Kidney (tissue), 14 donors: ENCODE data around the gene PCYOX1L. TPM values are rescaled to one million over a fixed set of nuclear protein-coding genes. Genes with fewer than 3 reads are reported as not detected.

Experiments
- DNase-seq, 5 donors: peaks; one replicate each; pipeline ENCODE4 v3.0.0-alpha.2; 2013 to 2020
- FAIRE-seq: peaks from 2 replicates; lab custom pipeline; 2012; peaks lifted over from hg19 to GRCh38; lab: Jason Lieb, UNC
- H3K27ac ChIP-seq, 2 donors: one replicate each; pipeline ENCODE4 v1.7.0; 2013; ENCODE audit warnings: low read depth in 2 of 2, low read length in 2 of 2, inconsistent platforms in 1 of 2
- H3K27me3 ChIP-seq: one replicate; pipeline ENCODE4 v1.7.1; 2013; ENCODE audit warnings: low read length, inconsistent platforms; ENCODE audit not compliant: control insufficient read depth, insufficient read depth
- H3K36me3 ChIP-seq, 3 donors: one replicate each; pipeline versions ENCODE4 v1.7.0 to v1.7.1; 2013; ENCODE audit warnings: low read length in 3 of 3, control low read depth in 1 of 3, inconsistent platforms in 1 of 3; ENCODE audit not compliant: insufficient read depth in 3 of 3, control insufficient read depth in 2 of 3
- H3K4me1 ChIP-seq, 3 donors: one replicate each; pipeline versions ENCODE4 v1.7.0 to v1.7.1; 2013; ENCODE audit warnings: low read length in 3 of 3, inconsistent platforms in 1 of 3, low read depth in 1 of 3; ENCODE audit not compliant: control insufficient read depth in 2 of 3, insufficient read depth in 2 of 3
- H3K4me3 ChIP-seq, 3 donors: one replicate each; pipeline versions ENCODE4 v1.7.0 to v1.8.1; 2013; ENCODE audit warnings: low read length in 3 of 3, control low read depth in 1 of 3, inconsistent platforms in 1 of 3
- H3K9ac ChIP-seq, 3 donors: one replicate each; pipeline versions ENCODE4 v1.7.0 to v1.7.1; 2013; ENCODE audit warnings: low read length in 3 of 3, control low read depth in 1 of 3, inconsistent platforms in 1 of 3
- H3K9me3 ChIP-seq, 3 donors: one replicate each; pipeline versions ENCODE4 v1.7.0 to v1.7.1; 2013; ENCODE audit warnings: low read length in 3 of 3, control low read depth in 1 of 3, inconsistent platforms in 1 of 3; ENCODE audit not compliant: control insufficient read depth in 2 of 3, insufficient read depth in 1 of 3
- intact Hi-C: fragments of 100-400 bp; cut with DNase I; formaldehyde crosslinking; loops from one replicate; pipeline ENCODE4 v1.11.1; 2022
- polyA plus RNA-seq: library from polyadenylated mRNA; stranded (reverse); fragments of 350-450 nt; fragmentation: Illumina TruSeq; extraction: RNeasy Lipid Tissue Mini Kit (QIAGEN cat#74804); gene quantifications from one replicate; pipeline ENCODE4 v1.2.3, GENCODE V29; 2014; ENCODE audit warnings: low read depth, low replicate concordance; ENCODE audit not compliant: insufficient read depth
- total RNA-seq: library from RNA; stranded (reverse); fragmentation: NEBNext Ultra II Directional; extraction: Animal tissue kit (Norgen Biotek cat#: 25700); gene quantifications from one replicate; pipeline ENCODE4 v1.2.1, GENCODE V29; 2021
- TF ChIP-seq, protein P1 (sequence below): IDR thresholded peaks from 3 replicates; pipeline ENCODE4 v1.5.1; 2012; ENCODE audit warnings: mild to moderate bottlenecking, moderate library complexity, borderline replicate concordance; ENCODE audit not compliant: insufficient read depth; ENCODE audit errors: extremely low read depth
- donor health status: control.
- donor health status: control.
- donor health status: control.
- donor health status: control.
- donor health status: control.
- donor health status: DM: yes; HTN: yes; CAD: no.
- donor health status: Normal renal cell carcinoma (clear cell type).

Gene PCYOX1L
- total and polyA plus RNA-seq, 2 donors from 2014 or later = 7.2 to 9.0 TPM

DNA sequence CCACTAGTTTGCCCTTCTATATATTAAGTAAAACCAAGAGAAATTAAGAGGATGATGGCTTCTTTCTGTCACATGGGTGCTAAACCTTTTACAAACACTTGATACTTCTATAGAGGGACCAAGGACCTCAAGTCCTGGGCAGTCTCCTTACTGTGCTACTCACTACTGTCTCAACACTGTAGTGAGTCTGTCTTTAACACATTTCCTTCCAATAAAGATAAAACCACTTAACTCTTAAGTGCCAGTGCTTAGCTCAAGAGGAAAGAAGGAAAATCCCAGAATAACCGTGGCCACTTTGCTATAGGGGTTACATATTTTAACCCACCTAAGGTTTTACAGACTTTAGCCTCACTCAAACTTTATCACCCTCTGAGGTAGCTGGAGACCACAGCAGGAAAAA, 16.9 kb upstream of the PCYOX1L start:
- Histone ChIP-seq H3K9me3 (no peaks in the 10 kb centered on the region), H3K27ac (no peak overlapping the region), H3K36me3 (no peaks in the 10 kb centered on the region), H3K4me1 (peaks cover 0 to 2% (median 0%) of the 10 kb centered on the region in 3 donors), H3K4me3 (no peak overlapping the region), H3K27me3 (no peaks in the 10 kb centered on the region), H3K9ac (no peak overlapping the region)
- intact Hi-C loops = no loop called here
- FAIRE-seq = no peak
- no peak for DNase-seq
- TF ChIP-seq, protein P1, sequence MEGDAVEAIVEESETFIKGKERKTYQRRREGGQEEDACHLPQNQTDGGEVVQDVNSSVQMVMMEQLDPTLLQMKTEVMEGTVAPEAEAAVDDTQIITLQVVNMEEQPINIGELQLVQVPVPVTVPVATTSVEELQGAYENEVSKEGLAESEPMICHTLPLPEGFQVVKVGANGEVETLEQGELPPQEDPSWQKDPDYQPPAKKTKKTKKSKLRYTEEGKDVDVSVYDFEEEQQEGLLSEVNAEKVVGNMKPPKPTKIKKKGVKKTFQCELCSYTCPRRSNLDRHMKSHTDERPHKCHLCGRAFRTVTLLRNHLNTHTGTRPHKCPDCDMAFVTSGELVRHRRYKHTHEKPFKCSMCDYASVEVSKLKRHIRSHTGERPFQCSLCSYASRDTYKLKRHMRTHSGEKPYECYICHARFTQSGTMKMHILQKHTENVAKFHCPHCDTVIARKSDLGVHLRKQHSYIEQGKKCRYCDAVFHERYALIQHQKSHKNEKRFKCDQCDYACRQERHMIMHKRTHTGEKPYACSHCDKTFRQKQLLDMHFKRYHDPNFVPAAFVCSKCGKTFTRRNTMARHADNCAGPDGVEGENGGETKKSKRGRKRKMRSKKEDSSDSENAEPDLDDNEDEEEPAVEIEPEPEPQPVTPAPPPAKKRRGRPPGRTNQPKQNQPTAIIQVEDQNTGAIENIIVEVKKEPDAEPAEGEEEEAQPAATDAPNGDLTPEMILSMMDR = no peak

DNA sequence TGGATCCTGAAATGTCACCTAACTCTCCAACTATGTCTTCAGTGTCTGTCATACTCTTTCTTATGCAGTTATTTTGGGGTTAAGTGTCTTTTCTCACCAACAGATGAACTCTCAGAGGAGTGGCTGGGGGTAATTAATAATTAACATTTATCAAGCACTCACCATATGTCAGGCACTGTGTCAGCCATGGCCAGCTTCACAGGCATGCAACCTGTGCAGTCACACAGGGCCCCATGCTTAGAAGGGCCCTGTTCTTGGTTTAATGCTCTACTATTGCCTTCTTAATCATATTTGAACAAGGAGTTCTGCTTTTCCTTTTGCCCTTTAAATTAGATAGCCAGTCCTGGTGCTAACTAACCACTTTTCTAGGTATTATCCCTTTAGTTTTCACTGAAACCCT, 16.0 kb upstream of the PCYOX1L start:
- no peak for FAIRE-seq
- TF ChIP-seq, protein P1 = no peak
- Histone ChIP-seq H3K9me3 (no peaks in the 10 kb centered on the region), H3K4me1 (peaks cover 0 to 5% (median 0%) of the 10 kb centered on the region in 3 donors), H3K27me3 (no peaks in the 10 kb centered on the region), H3K36me3 (no peaks in the 10 kb centered on the region), H3K27ac (no peak overlapping the region), H3K9ac (no peak overlapping the region), H3K4me3 (no peak overlapping the region)
- DNase-seq = no peak
- intact Hi-C loops = no loop called here

GRCh38 chr5:149344151-149344550, 13.7 kb upstream of the PCYOX1L start:
- Histone ChIP-seq H3K9me3 (no peaks in the 10 kb centered on the region), H3K27ac (no peak overlapping the region), H3K27me3 (no peaks in the 10 kb centered on the region), H3K4me3 (no peak overlapping the region), H3K36me3 (peaks cover 0 to 9% (median 3%) of the 10 kb centered on the region in 3 donors), H3K9ac (no peak overlapping the region), H3K4me1 (peaks cover 0 to 5% (median 0%) of the 10 kb centered on the region in 3 donors)
- intact Hi-C loops = no loop called here
- TF ChIP-seq, protein P1 = no peak
- no peak for FAIRE-seq
- no peak for DNase-seq
